ENCODE measurements around the gene EFL1.
A peak's percentile ranks its signal among the peaks of the same experiment; 100 is the strongest.
"Not testable (repeated sequence)": the region's sequence is repeated elsewhere in the genome, so short reads cannot be mapped to it uniquely, and the experiment has no call there.

EFL1 gene

DNA sequence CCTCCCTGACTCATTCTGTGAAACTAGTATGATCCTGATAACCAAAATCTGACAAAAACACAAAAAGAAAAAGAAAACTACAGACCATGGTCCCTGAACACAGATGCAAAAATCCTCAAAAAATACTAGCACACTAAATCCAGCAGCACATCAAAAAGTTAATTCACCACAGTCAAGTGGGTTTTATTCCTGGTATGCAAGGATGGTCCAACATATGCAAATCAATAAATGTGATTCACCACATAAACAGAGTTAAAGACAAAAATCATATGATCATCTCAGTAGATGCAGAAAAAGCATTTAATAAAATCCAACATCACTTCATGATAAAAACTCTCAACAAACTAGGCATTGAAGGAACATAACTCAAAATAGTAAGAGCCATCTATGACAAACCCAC, 12.9 kb upstream of the EFL1 start:
- DNase-seq = no peak

DNA sequence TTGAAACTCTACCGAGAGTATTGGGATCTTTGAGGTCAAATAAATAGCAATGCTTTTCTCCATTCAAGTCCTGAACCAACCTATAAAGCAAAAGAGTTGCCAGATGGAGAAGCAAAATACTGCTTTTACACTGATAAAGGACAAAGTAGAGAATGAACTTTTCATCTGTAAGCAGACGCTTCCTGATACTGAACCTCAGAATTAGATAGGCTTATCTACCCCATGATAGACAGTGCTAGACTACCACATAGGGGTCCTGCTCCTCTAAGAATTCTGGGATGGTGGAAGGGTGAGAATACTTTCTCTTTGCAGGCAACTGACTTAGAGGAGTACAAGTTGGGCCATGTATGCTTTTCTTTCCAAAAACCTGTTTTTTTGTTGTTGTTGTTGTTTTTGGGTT, 9.6 kb upstream of the EFL1 start:
- DNase-seq = no peak

DNA sequence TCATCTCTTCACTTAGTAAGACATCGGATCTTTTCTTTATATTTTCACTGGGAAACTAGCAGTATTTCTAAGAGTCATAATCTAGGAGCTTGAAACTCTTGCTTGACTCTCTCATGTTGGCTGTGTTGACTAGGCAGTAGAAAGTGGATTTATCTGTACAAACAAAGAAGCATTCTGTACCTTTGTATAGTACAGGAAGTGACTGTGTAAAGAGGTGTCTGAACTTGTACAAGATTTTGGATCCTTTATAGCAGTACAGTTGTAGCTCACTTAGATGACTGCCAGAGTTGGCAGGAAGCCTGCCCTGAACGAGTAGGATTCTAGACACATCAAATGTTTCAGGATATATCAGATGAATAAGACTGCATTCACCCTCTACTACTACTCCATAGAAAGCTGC, 5.9 kb upstream of the EFL1 start:
- DNase-seq = not testable (repeated sequence)

DNA sequence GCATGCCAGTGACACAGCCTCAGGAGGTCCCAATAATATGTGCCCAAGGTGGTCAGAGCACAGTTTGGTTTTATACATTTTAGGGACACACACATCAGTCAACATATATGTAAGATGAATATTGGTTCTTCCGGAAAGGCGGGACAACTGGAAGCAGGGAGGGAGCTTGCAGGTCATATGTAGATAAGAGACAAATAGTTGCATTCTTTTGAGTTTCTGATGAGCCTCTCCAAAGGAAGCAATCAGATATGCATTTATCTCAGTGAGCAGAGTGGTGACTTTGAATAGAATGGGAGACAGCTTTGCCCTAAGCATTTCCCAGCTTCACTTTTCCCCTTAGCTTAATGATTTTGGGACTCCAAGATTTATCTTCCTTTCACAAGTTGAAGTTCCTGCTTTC, 4.6 kb upstream of the EFL1 start:
- DNase-seq = not testable (repeated sequence)

DNA sequence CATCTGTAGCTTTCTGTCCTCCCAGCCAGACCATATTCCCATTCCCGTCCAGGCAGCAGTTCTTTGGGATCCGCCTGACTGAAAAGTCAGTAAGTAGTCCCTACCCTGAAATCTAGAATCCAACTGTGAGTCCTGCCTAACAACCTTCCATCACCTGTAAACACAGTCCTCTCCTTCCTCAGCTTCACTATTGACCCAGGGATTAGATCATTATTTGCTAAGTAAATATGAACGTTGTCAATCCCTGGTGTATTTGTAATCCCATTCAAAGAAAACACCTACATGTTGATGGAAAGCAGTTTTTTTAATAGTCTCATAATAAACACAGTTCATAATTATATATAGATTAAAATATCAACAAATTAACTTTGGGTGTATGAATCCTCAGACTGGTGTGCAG, 816 bp upstream of the EFL1 start:
- DNase-seq = no peak

DNA sequence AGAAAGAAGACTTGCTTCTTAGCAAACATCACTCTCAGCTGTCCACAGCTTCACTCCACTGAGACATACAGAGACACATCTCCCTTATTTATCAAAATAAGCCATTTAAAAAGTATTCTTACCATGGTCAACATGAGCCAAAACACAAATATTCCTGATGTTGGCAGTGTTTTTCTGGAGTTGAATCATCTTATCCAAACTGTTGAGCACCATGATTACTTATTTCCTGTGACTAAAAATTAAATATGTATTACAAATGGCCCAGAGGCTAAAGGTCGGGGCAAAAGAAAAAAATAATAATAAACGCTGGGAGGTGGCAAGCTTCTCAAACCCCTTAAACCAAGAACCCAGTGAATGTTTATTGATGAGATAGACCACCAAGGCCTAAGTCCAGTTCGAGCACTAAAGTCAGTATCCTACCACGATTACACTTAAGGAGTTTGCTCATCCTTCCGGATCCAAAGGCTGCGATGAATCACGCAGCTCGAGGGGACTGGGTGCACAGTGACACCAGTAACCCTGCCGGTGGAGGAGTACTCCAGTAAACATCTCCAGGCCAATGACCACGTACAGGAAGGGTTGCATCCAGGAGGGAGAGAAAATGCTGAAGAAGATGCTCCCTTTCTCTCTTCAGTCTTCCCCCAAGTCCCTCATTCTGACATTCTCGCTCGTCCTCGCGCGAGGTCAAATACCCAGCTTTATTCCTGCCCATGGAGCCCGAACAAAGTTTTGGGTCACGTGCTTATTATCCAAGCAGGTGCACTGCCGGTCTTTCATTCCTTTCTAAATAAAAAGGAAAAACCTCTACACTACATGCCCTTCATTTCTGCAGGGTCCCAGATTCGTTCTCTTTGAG, 740 bp downstream of the EFL1 start:
- DNase-seq = peak; percentile 39

DNA sequence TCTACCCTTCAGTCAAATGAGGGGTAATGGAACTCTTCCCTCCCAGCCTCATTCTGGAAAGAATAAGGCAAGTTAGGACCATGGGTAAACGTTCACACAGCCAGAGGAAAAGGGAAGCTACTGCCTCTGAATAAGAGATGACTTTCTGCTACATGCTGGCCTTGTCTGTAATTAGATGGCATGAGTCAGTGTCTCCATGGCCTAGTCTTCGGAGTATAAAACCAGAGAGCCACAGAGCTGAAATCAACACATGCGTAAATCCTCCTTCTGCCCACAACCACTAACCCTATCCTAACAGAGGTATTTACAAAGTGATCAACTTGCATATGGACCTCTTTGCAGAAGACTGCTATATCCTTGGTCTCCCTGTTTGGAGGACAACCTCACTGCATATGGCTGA, 14.3 kb downstream of the EFL1 start:
- not testable (repeated sequence) for DNase-seq

DNA sequence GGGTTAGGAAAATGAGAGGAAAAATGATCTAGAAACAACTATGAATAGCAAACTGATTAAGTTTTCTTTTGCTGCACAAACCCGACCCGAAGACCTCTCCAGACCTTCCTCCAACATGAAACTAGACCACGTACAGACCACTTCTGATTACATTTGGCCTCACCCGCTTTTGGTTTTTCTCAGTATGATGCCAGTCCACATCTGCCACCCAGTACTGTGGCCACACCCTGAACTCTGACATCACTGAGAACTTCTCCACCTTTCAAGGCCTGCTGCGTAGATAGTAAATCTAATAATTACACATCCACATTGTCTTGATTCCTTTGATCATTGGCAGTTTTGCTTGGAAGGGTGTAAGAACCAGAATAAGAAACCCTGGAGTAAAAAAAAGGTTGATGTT, 16.6 kb downstream of the EFL1 start:
- DNase-seq = not testable (repeated sequence)

DNA sequence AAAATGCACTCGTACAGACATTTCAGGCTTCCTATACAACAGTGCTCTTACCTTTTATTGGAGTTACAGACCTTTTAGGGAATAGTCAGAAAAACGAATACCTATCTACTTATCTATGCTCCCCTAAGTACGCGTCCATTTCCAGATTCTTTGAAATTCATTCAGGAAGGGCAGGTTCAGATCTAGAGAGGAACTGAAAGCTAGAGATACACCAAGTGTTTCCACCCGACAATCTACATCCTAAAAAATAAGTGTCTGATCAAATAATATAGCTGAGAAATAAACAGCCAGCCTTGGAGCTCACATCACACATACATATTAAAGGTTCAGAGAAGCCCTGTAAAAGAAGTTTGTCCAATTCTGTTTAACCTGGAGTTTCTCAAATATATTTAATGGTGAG, 18.9 kb downstream of the EFL1 start:
- not testable (repeated sequence) for DNase-seq

DNA sequence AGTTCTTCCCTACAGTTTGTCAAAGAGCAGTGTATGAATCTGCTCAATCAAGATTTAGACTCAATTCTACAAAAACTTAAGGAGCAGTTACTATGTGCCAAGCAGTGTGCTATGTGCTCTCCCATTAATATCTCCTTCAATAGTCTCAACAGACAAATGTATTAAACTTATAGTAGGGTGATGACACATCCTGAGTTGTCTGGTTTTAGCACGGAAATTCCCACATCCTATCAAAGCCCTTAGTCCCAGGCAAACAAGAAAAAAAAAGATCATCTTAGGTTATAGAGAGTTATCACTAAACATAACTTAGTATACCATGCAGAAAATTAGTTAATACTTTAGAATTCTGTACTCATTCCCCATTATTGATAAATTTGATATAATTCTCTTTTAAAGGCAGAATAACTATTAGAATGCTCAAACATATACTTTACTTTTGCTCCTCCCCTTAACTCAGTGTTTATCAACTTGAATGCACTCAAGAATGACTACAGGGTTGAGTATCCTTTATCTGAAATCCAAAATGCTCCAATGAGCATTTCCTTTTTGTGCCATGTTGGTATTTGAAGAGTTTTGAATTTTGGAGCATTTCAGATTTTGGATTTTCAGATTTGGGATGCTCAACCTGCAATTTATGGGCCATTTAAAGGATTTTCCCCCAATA, 20.6 kb downstream of the EFL1 start:
- DNase-seq = not testable (repeated sequence)

DNA sequence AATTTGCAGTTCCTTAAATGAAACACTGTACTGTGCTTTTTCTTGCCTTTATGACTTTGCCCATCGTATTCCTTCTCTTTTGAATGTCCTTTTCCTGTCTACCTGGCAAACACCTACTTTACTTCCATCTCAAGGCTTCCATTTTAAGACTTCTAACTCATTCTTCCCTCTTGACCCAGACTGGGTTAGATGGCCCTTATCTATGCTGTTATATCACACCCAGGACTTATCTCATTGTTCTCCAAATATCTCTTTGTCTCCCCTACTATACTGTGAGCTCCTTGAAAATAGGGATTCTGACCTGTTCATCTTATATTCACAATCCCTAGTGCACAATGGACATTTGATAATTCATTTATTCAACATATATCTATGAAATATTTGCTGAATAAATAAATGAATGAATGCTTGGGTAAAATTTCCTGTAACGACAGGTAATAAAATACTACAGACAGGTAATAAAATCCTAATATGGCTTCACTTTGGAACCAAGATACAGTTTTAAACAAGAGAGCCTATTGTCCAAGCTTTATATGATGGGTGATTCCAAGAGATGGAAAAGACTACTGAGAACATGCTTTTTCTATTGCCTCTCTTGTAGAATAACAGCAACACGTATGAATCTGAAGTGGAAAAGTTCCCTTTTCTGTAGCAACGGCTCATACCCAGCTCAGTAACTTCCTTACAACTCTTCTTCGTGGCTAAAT, 22.7 kb downstream of the EFL1 start:
- DNase-seq = no peak

DNA sequence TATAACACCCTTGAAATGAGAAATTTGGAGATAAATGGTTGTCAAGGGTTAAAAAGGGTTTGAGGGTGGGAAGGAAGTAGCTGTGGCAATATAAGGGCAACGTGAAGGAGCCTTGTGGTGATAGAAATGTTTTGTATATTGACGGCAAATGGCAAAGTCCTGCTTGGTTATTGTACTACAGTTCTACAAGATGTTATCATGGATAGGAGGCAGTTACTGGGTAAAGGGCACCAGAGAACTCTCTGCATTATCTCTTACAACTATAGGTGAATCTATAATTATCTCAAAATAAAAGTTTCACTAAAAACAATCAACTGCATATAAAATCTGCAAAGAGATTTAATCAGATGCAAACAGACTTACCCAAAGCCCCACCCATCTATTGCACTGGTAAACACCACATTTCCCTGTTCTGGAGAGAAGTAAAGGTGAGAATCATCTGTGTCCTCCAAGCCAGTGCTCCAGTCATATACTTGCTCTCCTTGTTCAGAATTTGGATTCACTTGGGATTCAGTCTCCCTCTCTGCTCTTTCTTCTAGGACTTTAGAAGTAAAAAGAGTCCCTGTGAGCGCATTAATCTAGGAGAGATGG, 24.5 kb downstream of the EFL1 start:
- not testable (repeated sequence) for DNase-seq

DNA sequence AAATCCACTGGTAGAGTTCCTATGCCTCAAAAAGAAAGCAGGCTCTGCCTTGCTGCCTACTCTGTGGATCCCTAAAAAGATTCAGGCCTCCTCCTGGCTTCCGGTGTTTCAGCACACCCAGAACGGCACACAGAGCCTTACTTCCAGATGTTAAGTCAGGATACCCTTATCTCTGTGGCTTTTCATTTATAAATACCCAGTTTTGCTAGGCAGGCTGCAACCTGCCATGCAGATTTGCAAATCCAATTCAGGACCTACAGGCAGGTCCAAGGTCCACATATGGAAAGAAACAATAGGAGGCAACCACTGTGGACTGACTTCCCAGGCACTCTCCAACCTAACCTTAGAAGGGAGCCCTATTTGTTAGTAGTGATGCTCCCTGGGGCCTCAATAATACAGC, 30.7 kb downstream of the EFL1 start:
- no peak for DNase-seq

DNA sequence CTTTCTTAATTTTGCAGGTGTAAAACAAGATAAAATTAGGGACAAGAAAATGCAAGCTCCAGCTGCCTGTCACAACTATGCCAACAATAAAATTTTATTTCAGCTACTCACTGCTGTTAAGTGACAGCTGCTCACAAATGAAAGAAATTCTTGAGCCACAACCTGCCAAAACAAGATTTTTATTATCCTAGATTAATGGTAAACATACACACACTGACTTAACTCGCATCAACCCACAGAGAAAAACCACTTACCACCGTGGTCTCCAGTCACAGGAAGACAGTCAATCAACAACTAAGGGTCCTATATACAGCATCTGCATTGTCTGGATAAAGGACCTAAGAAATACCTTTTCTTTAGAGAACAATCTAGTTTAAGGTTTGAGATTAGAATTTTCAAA, 31.3 kb downstream of the EFL1 start:
- DNase-seq = no peak

DNA sequence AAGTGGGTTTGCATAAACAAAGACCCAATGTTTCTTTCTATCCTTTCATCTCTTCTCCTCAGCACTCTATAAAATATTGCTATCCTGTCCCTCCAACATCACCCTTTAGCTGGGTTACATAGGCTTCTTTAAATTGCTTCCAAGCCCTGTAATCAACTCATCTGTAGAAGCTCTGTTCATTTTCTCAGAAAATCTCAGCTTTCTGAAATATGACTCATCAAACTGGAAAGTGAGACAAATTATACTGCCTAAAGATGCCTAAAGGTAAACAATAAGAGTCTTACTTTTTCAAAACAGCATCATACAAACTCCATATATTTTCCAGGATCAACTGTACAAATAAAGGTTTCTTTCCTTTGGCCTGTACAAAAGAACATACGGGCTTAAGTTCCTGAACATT, 33.8 kb downstream of the EFL1 start:
- no peak for DNase-seq

DNA sequence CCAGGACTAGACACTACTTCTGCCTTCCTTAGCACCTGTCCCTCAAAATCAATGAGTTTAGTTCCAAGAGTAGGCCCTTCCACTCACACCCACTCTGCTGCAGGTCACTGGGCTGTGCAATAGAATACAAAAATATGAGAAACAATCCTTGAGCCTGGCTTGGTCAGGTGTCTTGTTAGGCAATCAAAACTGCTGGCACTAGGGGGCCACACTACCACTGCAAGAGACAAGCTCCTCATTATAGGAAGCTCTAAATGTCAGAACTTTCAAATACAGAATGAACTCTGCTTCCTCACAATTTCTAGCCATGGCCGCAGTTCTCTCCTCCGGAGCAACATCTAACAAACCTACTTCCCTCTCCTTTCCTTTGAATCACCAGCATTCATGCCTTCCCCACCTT, 41.0 kb downstream of the EFL1 start:
- peak; percentile 45 for DNase-seq

DNA sequence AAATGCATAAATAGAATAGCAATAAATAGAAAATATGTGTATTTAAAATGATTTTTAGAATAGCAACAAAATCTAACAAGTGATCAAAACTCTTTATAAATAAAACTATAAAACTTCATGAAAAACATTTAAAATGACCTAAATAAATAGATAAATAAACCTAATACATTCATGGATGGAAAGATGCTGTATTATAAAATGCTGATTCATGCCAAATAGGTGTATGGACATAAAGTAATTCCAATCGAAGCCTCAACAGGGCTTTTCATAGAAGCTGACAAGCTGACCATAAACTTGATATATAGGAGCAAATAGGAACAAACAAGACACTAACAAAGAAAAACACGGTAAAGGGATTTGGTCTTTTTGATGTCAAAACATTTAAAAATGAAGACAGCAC, 46.4 kb downstream of the EFL1 start:
- DNase-seq = not testable (repeated sequence)

DNA sequence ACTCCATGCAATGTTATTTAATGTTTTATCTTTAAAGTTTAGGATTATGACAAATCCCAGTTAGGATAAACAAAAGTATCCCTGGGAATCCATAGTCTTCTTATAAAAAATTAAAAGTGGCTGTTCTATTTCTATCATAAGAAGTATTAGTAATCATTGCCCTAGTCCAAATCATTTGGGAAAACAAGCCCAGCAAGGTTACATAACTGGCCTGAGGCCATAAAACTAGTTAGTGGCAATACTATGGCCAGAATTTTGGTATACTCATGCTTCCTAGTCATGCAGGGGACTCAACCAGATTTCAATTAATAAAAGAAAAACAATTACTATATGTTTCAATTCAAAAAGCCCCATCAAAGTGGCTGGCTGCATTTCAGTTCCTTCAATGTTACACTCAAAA, 50.3 kb downstream of the EFL1 start:
- DNase-seq = not testable (repeated sequence)

DNA sequence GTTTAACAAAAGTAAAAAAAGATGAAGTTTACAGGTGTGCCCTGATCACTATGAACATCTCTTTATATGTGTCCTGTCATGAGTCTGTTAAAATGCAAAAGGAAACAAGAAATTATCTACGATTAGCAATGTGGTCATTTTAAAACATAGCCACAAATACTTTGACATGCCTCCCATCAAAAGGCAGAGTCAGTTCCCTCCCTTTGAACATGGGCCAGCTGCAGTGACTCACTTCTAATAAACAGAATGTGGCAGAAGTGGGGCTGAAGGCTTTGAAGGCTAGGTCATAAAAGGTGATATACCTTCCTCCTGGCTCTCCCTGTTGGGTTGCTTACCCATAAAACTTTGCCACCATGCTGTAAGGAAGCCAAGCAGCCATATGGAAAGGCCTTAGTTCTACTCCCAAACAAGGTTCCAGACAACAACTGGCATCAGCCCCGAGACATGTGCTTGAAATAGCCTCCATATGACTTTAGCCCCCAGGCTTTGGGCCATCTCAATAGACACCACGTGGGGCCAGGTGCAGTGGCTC, 52.4 kb downstream of the EFL1 start:
- not testable (repeated sequence) for DNase-seq

DNA sequence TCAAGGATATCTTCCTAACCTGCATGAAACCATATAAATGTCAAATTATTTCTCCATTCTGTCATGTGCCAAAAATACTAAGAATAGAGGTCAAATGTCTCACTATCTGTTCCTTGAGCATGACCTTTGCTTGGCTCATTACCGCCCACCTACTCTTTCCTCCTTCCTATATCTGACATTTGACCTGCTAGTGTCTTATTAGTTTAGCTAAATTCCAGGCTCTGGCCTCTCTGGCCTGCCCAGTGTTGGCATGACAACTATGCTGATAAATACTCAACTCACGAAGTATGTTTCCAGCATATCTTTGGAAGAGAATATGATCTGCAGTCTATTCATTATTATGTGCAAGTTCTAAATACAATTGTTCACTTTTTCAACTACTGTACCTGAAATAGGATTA, 58.0 kb downstream of the EFL1 start:
- not testable (repeated sequence) for DNase-seq

DNA sequence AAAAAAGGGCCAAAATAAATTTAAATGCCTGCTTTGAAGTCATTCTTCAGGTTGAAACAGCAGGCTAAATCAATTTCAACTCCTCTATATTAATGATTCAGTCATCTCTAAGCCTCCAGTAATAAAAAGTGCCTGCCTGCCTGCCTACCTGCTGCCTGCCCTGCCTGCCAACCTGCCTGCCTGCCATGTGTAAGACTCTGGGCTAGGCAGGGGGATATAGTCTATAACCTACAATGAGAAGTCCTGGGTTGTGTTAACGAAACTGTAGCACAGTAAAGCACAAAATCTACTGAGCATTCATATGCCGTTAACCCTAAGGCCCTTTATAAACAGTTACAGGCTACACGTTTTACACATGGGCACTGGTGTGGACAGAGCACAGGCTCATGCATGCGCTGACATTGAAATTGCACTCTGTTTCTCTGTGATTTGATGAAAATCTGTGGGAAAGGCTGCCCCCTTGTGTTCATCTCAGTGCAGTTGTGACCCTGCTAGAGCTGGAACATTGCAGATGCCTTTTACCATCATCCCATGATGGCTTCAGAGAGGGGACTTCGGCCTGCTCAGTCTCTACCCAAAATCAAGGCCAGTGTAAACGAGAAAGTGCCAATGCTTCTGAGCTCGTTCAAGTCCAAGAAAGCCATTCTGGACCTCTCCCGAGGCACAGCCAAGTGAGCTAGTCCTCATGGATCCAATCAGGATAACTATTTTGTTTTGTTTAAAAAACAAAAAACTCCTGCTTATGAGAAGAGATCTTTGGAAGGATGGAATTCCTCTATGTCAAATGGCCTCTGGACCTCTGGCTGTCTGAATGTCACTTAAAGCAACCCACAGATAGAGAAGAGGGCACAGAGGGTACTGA, 64.6 kb downstream of the EFL1 start:
- peak; percentile 67 for DNase-seq

DNA sequence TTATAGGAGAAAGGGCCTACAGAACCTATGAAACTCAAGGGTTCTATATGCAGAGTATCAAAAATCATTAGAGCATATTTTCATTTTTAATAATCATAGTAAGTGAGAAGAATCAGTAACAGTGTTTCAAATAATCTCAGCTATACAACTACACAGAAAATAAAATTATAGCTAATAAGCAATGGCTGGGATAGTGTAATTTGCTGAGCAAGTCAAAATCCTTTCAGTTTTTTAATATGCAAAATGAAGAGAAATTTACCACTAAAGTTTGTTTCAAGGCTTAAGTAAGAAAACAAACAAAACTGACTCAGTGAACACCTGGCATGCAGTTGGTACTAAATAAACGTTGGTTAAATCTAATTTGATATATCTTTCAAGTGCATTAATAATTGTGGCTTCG, 66.2 kb downstream of the EFL1 start:
- no peak for DNase-seq
